T-cell (primary cell): ENCODE data around the gene COTL1. TPM values are rescaled to one million over a fixed set of nuclear protein-coding genes. Genes with fewer than 3 reads are reported as not detected.
A peak's percentile ranks its signal among the peaks of the same experiment; 100 is the strongest.

Source experiments
- ATAC-seq, 4 experiments: fragments of 200-7000 bp in 3 of 4; fragments of 150-1000 bp in 1 of 4; cut with Tn5 transposase; replicated peaks in 1 of 4; 1 replicate in 3 of 4; 2 replicates in 1 of 4; pipeline ENCODE4 v1.10.0; 2021; ENCODE audit warnings: moderate library complexity in 3 of 4, mild to moderate bottlenecking in 2 of 4, moderate number of reproducible peaks in 1 of 4
- CTCF ChIA-PET, 2 donors: fragments of 300-600 bp; sonication (Branson Sonifier 250); formaldehyde crosslinking; loops; one replicate each; lab custom pipeline; 2022; ENCODE audit warnings: antibody characterized with exemption in 2 of 2; lab: Charles Lee
- POLR2A ChIA-PET, 2 donors: fragments of 300-600 bp; sonication (Branson Sonifier 250); formaldehyde crosslinking; loops; one replicate each; lab custom pipeline; 2022; ENCODE audit warnings: antibody characterized with exemption in 2 of 2; lab: Charles Lee
- DNase-seq, 35 experiments: peaks; one replicate each; pipeline versions ENCODE4 v3.0.0 to v3.0.0-alpha.2; 2013 to 2023
- H3K27ac ChIP-seq: one replicate; pipeline ENCODE4 v1.5.1; 2013; ENCODE audit warnings: low read length
- H3K27me3 ChIP-seq, 2 experiments: replicated peaks in 1 of 2; 1 replicate in 1 of 2; 2 replicates in 1 of 2; pipeline versions ENCODE4 v1.6.1 to v1.7.0; 2013; ENCODE audit warnings: low read length in 1 of 2, mixed read lengths in 1 of 2; ENCODE audit not compliant: control insufficient read depth in 2 of 2, insufficient read depth in 2 of 2; ENCODE audit errors: extremely low read depth in 1 of 2
- H3K36me3 ChIP-seq, 2 donors: 1 replicate in 1 of 2; 2 replicates in 1 of 2; pipeline versions ENCODE4 v1.6.1 to v1.7.0; 2013; ENCODE audit warnings: low read length in 1 of 2; ENCODE audit not compliant: control insufficient read depth in 2 of 2, insufficient read depth in 1 of 2; ENCODE audit errors: extremely low read depth in 1 of 2
- H3K4me1 ChIP-seq, 2 experiments: 1 replicate in 1 of 2; 2 replicates in 1 of 2; pipeline versions ENCODE4 v1.6.1 to v1.7.0; 2013; ENCODE audit warnings: low read length in 2 of 2, mixed read lengths in 1 of 2; ENCODE audit not compliant: insufficient read depth in 2 of 2, control insufficient read depth in 1 of 2; ENCODE audit errors: extremely low read depth in 1 of 2
- H3K4me3 ChIP-seq, 2 donors: 1 replicate in 1 of 2; 2 replicates in 1 of 2; pipeline versions ENCODE4 v1.5.1 to v1.7.0; 2013; ENCODE audit warnings: mild to moderate bottlenecking in 2 of 2, low read length in 1 of 2, moderate library complexity in 1 of 2; ENCODE audit not compliant: control insufficient read depth in 1 of 2; ENCODE audit errors: extremely low read depth in 1 of 2
- H3K9me3 ChIP-seq: 2 replicates; pipeline ENCODE4 v1.7.0; 2013
- H3K27ac Mint-ChIP-seq, 2 donors: one replicate each; pipeline ENCODE4 v1.8.0; 2020 to 2021; ENCODE audit warnings: mild to moderate bottlenecking in 2 of 2, mixed read lengths in 2 of 2
- H3K27me3 Mint-ChIP-seq, 2 donors: one replicate each; pipeline ENCODE4 v1.8.0; 2021 to 2022; ENCODE audit warnings: mixed read lengths in 2 of 2
- H3K36me3 Mint-ChIP-seq: one replicate; pipeline ENCODE4 v1.8.0; 2021; ENCODE audit warnings: mixed read lengths
- H3K4me1 Mint-ChIP-seq, 3 donors: one replicate each; pipeline ENCODE4 v1.8.0; 2020 to 2022; ENCODE audit warnings: mixed read lengths in 3 of 3, mild to moderate bottlenecking in 1 of 3
- H3K4me3 Mint-ChIP-seq, 3 donors: one replicate each; pipeline ENCODE4 v1.8.0; 2020 to 2022; ENCODE audit warnings: mild to moderate bottlenecking in 3 of 3, mixed read lengths in 3 of 3, moderate library complexity in 3 of 3
- H3K9me3 Mint-ChIP-seq, 3 donors: one replicate each; pipeline ENCODE4 v1.8.0; 2020 to 2022; ENCODE audit warnings: mixed read lengths in 3 of 3
- WGBS: methylation state at CpG from one replicate; pipeline ENCODE4 v1.1.5; 2013; ENCODE audit warnings: missing lambda C conversion rate; ENCODE audit not compliant: insufficient coverage; 5-methylcytosine and 5-hydroxymethylcytosine counted together
- total RNA-seq, 35 experiments: library from RNA in 6 of 35; stranded (reverse) in 6 of 35; fragments of 120-200 nt in 1 of 35; gene quantifications; one replicate each; pipeline versions ENCODE4 v1.2.1 to v1.2.4 and lab custom pipeline; 2013 to 2026

COTL1 gene
- total RNA-seq, 5 donors from 2014 or later (not counting 1 experiment from before 2014, with no cell fraction given): 205 to 265 (median 221) TPM

- peak overlapping the region; percentile 48 to 66 for H3K4me3 ChIP-seq
- H3K27me3 ChIP-seq: peaks cover 0 to 7% of the 10 kb centered on the region in 2 experiments
- Mint-ChIP-seq H3K36me3 (peaks cover 8% of the 10 kb centered on the region), H3K9me3 (no peaks in the 10 kb centered on the region), H3K4me1 (peaks cover 81 to 93% (median 88%) of the 10 kb centered on the region in 3 donors), H3K27me3 (no peaks in the 10 kb centered on the region), H3K27ac (peak overlapping the region; percentile 99), H3K4me3 (peak overlapping the region; percentile 82 to 85 (median 84))
- peaks cover 70 to 98% of the 10 kb centered on the region in 2 experiments for H3K4me1 ChIP-seq
- ChIA-PET CTCF (interaction anchor here (0.6 to 3.9 kb wide), 9 partner anchors 8 to 95 kb away, joined by 3 to 17 read pairs (median 3); no protein-coding TSS in a partner anchor), POLR2A (interaction anchor here (0.6 to 0.7 kb wide), 5 partner anchors 8 to 49 kb away, joined by 3 to 7 read pairs (median 3); partner anchors contain the start of gene COTL1 (in 1 of the 2))
- WGBS: 19% methylated on average over 18 of the region's 25 CpGs
- DNase-seq (peak in 4 of 35 experiments; percentile 21 to 77 (median 42)), ATAC-seq (peak; percentile 67 to 78 (median 70))
- peak overlapping the region; percentile 93 for H3K27ac ChIP-seq
- peaks cover 1% of the 10 kb centered on the region for H3K9me3 ChIP-seq
- H3K36me3 ChIP-seq: peaks cover 2 to 9% of the 10 kb centered on the region in 2 donors
Measured at GRCh38 chr16:84600343-84601229, 17.3 kb downstream of the COTL1 start.

- DNase-seq (peak in 18 of 35 experiments; percentile 29 to 65 (median 40)), ATAC-seq (peak; percentile 14 to 43 (median 36))
- H3K4me1 Mint-ChIP-seq: peaks cover 88 to 93% (median 90%) of the 10 kb centered on the region in 3 donors
- H3K9me3 ChIP-seq: no peaks in the 10 kb centered on the region
- no peaks in the 10 kb centered on the region for H3K9me3 Mint-ChIP-seq
- H3K4me1 ChIP-seq: peaks cover 72 to 98% of the 10 kb centered on the region in 2 experiments
- peak overlapping the region; percentile 48 to 66 for H3K4me3 ChIP-seq
- H3K27me3 ChIP-seq: peaks cover 0 to 7% of the 10 kb centered on the region in 2 experiments
- H3K4me3 Mint-ChIP-seq: peak overlapping the region; percentile 82 to 85 (median 84)
- POLR2A ChIA-PET: interaction anchor here (0.5 to 0.7 kb wide), 4 partner anchors 9 to 156 kb away, joined by 3 to 4 read pairs (median 3); no protein-coding TSS in a partner anchor
- H3K27ac ChIP-seq: peak overlapping the region; percentile 93
- CTCF ChIA-PET: interaction anchor here (0.6 to 3.9 kb wide), 9 partner anchors 9 to 156 kb away, joined by 3 to 17 read pairs (median 3); no protein-coding TSS in a partner anchor
- peaks cover 2 to 3% of the 10 kb centered on the region in 2 donors for H3K36me3 ChIP-seq
- no peaks in the 10 kb centered on the region for H3K27me3 Mint-ChIP-seq
- WGBS: no CpG with 5 or more reads among the region's 12 CpGs
- H3K27ac Mint-ChIP-seq: peak overlapping the region; percentile 99
- H3K36me3 Mint-ChIP-seq: peaks cover 5% of the 10 kb centered on the region
Measured at GRCh38 chr16:84599521-84600202, 18.2 kb downstream of the COTL1 start.

- Mint-ChIP-seq H3K36me3 (peaks cover 9% of the 10 kb centered on the region), H3K4me1 (peaks cover 90 to 95% (median 94%) of the 10 kb centered on the region in 3 donors), H3K4me3 (peak overlapping the region; percentile 42 to 77 (median 68)), H3K9me3 (no peaks in the 10 kb centered on the region), H3K27me3 (no peaks in the 10 kb centered on the region), H3K27ac (peak overlapping the region; percentile 96 to 97)
- peaks cover 2 to 3% of the 10 kb centered on the region in 2 donors for H3K36me3 ChIP-seq
- H3K9me3 ChIP-seq: no peaks in the 10 kb centered on the region
- 7% methylated on average over 4 of the region's 6 CpGs for WGBS
- peak overlapping the region in 1 of 2 donors; percentile 1 for H3K4me3 ChIP-seq
- DNase-seq (peak in 2 of 35 experiments; percentile 35 to 54), ATAC-seq (no peak)
- peaks cover 75 to 98% of the 10 kb centered on the region in 2 experiments for H3K4me1 ChIP-seq
- POLR2A ChIA-PET: interaction anchor here in 1 of 2 donors (0.6 kb wide), 1 partner anchor 89 kb away, joined by 3 read pairs; no protein-coding TSS in a partner anchor
- CTCF ChIA-PET: interaction anchor here (0.5 to 1.4 kb wide), 9 partner anchors 8 to 141 kb away, joined by 3 to 5 read pairs (median 4); no protein-coding TSS in a partner anchor
- peak overlapping the region; percentile 95 for H3K27ac ChIP-seq
- peaks cover 0 to 7% of the 10 kb centered on the region in 2 experiments for H3K27me3 ChIP-seq
Measured at GRCh38 chr16:84598360-84598759, 19.5 kb downstream of the COTL1 start.

GRCh38 chr16:84597931-84598351, 19.9 kb downstream of the COTL1 start:
- DNase-seq (peak in 16 of 35 experiments; percentile 20 to 70 (median 36)), ATAC-seq (peak; percentile 8 to 19 (median 16))
- H3K4me1 Mint-ChIP-seq: peaks cover 90 to 95% (median 92%) of the 10 kb centered on the region in 3 donors
- Histone ChIP-seq H3K4me3 (peak overlapping the region; percentile 1 to 41), H3K27me3 (peaks cover 0 to 7% of the 10 kb centered on the region in 2 experiments), H3K4me1 (peaks cover 72 to 98% of the 10 kb centered on the region in 2 experiments), H3K36me3 (peaks cover 3 to 4% of the 10 kb centered on the region in 2 donors), H3K27ac (peak overlapping the region; percentile 95), H3K9me3 (no peaks in the 10 kb centered on the region)
- H3K27ac Mint-ChIP-seq: peak overlapping the region; percentile 96 to 97
- WGBS: 12% methylated on average over 3 of the region's 8 CpGs
- H3K9me3 Mint-ChIP-seq: no peaks in the 10 kb centered on the region
- CTCF ChIA-PET: interaction anchor here (0.5 to 1.4 kb wide), 8 partner anchors 9 to 141 kb away, joined by 3 to 5 read pairs (median 4); no protein-coding TSS in a partner anchor
- peak overlapping the region; percentile 42 to 77 (median 68) for H3K4me3 Mint-ChIP-seq
- peaks cover 9% of the 10 kb centered on the region for H3K36me3 Mint-ChIP-seq
- POLR2A ChIA-PET: interaction anchor here (0.6 to 1.1 kb wide), 2 partner anchors 10 to 89 kb away, joined by 3 read pairs; no protein-coding TSS in a partner anchor
- no peaks in the 10 kb centered on the region for H3K27me3 Mint-ChIP-seq

GRCh38 chr16:84597528-84597896, 20.4 kb downstream of the COTL1 start:
- peaks cover 2 to 6% of the 10 kb centered on the region in 2 donors for H3K36me3 ChIP-seq
- Mint-ChIP-seq H3K27me3 (no peaks in the 10 kb centered on the region), H3K36me3 (peaks cover 9% of the 10 kb centered on the region)

More at GRCh38 chr16:84597528-84597896, 20.4 kb downstream of the COTL1 start:
- Histone ChIP-seq H3K4me1 (peaks cover 69 to 98% of the 10 kb centered on the region in 2 experiments), H3K27me3 (peaks cover 0 to 7% of the 10 kb centered on the region in 2 experiments), H3K9me3 (no peaks in the 10 kb centered on the region), H3K27ac (peak overlapping the region; percentile 95), H3K4me3 (peak overlapping the region; percentile 1 to 41)
- H3K9me3 Mint-ChIP-seq: no peaks in the 10 kb centered on the region
- CTCF ChIA-PET: interaction anchor here (0.5 to 1.4 kb wide), 9 partner anchors 9 to 142 kb away, joined by 3 to 5 read pairs (median 4); no protein-coding TSS in a partner anchor
- DNase-seq (peak in 1 of 35 experiments; percentile 43), ATAC-seq (peak in 1 of 4 experiments; percentile 1)
- POLR2A ChIA-PET: interaction anchor here in 1 of 2 donors (1.1 kb wide), 1 partner anchor 10 kb away, joined by 3 read pairs; no protein-coding TSS in a partner anchor
- peak overlapping the region; percentile 42 to 77 (median 68) for H3K4me3 Mint-ChIP-seq
- H3K4me1 Mint-ChIP-seq: peaks cover 90 to 95% (median 92%) of the 10 kb centered on the region in 3 donors
- H3K27ac Mint-ChIP-seq: peak overlapping the region; percentile 96 to 97
- WGBS: 9% methylated on average over 4 of the region's 6 CpGs
